ENCODE data around the gene RBP3. TPM values are rescaled to one million over a fixed set of nuclear protein-coding genes. Genes with fewer than 3 reads are reported as not detected.

RBP3 gene
- total and polyA plus RNA-seq, 2 of the 4 experiments (the other 2 are of a cell fraction) = not detected

GRCh38 chr10:47396311-47396717 lies 48.2 kb downstream of the RBP3 start:
- no peak overlapping the region for H2AK9ac ChIP-seq (replicated peaks; ENCODE audit: low read depth, low read length, poor library complexity)
- H3K14ac ChIP-seq (replicated peaks; ENCODE audit: low read depth, low read length) = peak overlapping the region; percentile 8; the same call in 1 of the 2 replicates
- H3K4me1 ChIP-seq (ENCODE audit: control insufficient read depth, insufficient read depth, low read length) = no peaks in the 10 kb centered on the region; the same call in 1 of the 2 replicates
- no peaks in the 10 kb centered on the region for H4K20me1 ChIP-seq (ENCODE audit: insufficient read depth, low read length)
- H4K8ac ChIP-seq (ENCODE audit: low read depth in 2 of 2, low read length in 2 of 2) = peak overlapping the region in 1 of 2 experiments; percentile 45; a peak in 1 of 4 replicates
- H3K23ac ChIP-seq (ENCODE audit: low read depth, low read length) = peak overlapping the region; percentile 8; the same call in 1 of the 2 replicates
- H2AK5ac ChIP-seq (ENCODE audit: low read depth, low read length) = no peak overlapping the region
- H3K9me3 ChIP-seq (ENCODE audit: control insufficient read depth, insufficient read depth, low read length) = peaks cover 3% of the 10 kb centered on the region
- H2BK5ac ChIP-seq (ENCODE audit: low read depth, low read length, poor library complexity, severe bottlenecking) = peak overlapping the region; percentile 7
- no peaks in the 10 kb centered on the region for H3K36me3 ChIP-seq (ENCODE audit: control insufficient read depth, insufficient read depth, low read length)
- no peak overlapping the region for H3K9ac ChIP-seq (ENCODE audit: low read depth, low read length)
- peak overlapping the region; percentile 74 for H2BK120ac ChIP-seq (ENCODE audit: low read depth, low read length)
- POLR2A ChIA-PET (ENCODE audit: unreplicated experiment) = no interaction called here
- H3K4ac ChIP-seq (ENCODE audit: low read depth, low read length) = peak overlapping the region; percentile 37; the same call in 1 of the 2 replicates
- H2BK15ac ChIP-seq (ENCODE audit: low read depth, low read length) = no peak overlapping the region
- peak; percentile 51 for ATAC-seq (ENCODE audit: low read depth)
- H4K91ac ChIP-seq (ENCODE audit: insufficient read depth, low read depth, low read length) = 0 out of 2 replicates have a peak overlapping the region, but pooled peaks have one; percentile 0
- no peak for DNase-seq
- TF ChIP-seq POLR2A (IDR thresholded peaks at IDR 0.05; ENCODE audit: low read depth, low read length) = no peak
- TF ChIP-seq ELK1 (IDR thresholded peaks at IDR 0.05; ENCODE audit: borderline replicate concordance, low read depth, low read length) = no peak
- TF ChIP-seq RCOR1 (IDR thresholded peaks at IDR 0.05; ENCODE audit: insufficient replicate concordance, low read length) = no peak
- no peak for TF ChIP-seq MAZ (IDR thresholded peaks at IDR 0.05; ENCODE audit: borderline replicate concordance, low read depth, low read length)
- TF ChIP-seq SMC3 (IDR thresholded peaks at IDR 0.05; ENCODE audit: low read depth, low read length) = no peak
- TF ChIP-seq BHLHE40 (IDR thresholded peaks at IDR 0.05; ENCODE audit: low read depth, low read length) = no peak
- no peak for TF ChIP-seq RFX5 (IDR thresholded peaks at IDR 0.05; ENCODE audit: low read depth, low read length)
- no peak for TF ChIP-seq MAFK (IDR thresholded peaks at IDR 0.05; ENCODE audit: low read depth, low read length)
- TF ChIP-seq RAD21 (IDR thresholded peaks at IDR 0.05; ENCODE audit: low read length) = no peak
- no peak for TF ChIP-seq USF2 (IDR thresholded peaks at IDR 0.05; ENCODE audit: low read depth, low read length)
- no peak for TF ChIP-seq NFE2L2 (IDR thresholded peaks at IDR 0.05; ENCODE audit: low read depth, low read length)
- TF ChIP-seq CHD1 (IDR thresholded peaks at IDR 0.05; ENCODE audit: low read depth, low read length) = no peak
- TF ChIP-seq FOS (IDR thresholded peaks at IDR 0.05; ENCODE audit: low read depth, low read length) = no peak
- peak overlapping the region; percentile 44; the same call in 1 of the 2 replicates for H2BK20ac ChIP-seq (ENCODE audit: low read depth, low read length)
- no TSS peak for BruUV-seq (replicated peaks)
- no peak overlapping the region for H3K56ac ChIP-seq (ENCODE audit: extremely low read depth, insufficient read depth, low read length)
- H3K18ac ChIP-seq (ENCODE audit: low read depth, low read length) = peak overlapping the region; percentile 53
- no peak overlapping the region for H3K4me3 ChIP-seq (ENCODE audit: insufficient read depth, low read depth, low read length)
- peak overlapping the region; percentile 57 for H4K5ac ChIP-seq (ENCODE audit: low read depth, low read length)
- no peak overlapping the region for H3K4me2 ChIP-seq (ENCODE audit: low read depth, low read length)
- no peak overlapping the region for H3K27ac ChIP-seq (ENCODE audit: insufficient read depth, low read length)
- CTCF ChIA-PET = interaction anchor here (1.1 kb wide), 1 partner anchor 61 kb away, joined by 3 read pairs; no protein-coding TSS in a partner anchor
- peaks cover 23% of the 10 kb centered on the region for H3K27me3 ChIP-seq (ENCODE audit: control insufficient read depth, insufficient read depth, low read length)
- in situ Hi-C loops (cut with MboI; ENCODE audit: low sequenced_read_pairs) = no loop called here
- H2AFZ ChIP-seq (replicated peaks; ENCODE audit: low read length, poor library complexity) = no peak overlapping the region
- dilution Hi-C loops (cut with HindIII; ENCODE audit: low sequenced_read_pairs, unreplicated experiment) = no loop called here
- no peaks in the 10 kb centered on the region for H3K9me1 ChIP-seq (ENCODE audit: insufficient read depth, low read length)
- no peaks in the 10 kb centered on the region for H3K79me1 ChIP-seq (ENCODE audit: low read depth in 1 of 2, low read length in 2 of 2)
- intact Hi-C loops (cut with micrococcal nuclease) = no loop called here

All from IMR-90 (cell line).